PC-3 (cell line): ENCODE data around the gene CDH6. TPM values are rescaled to one million over a fixed set of nuclear protein-coding genes. Genes with fewer than 3 reads are reported as not detected.

Experiments
- ATAC-seq: fragments of 200-7000 bp; cut with Tn5 transposase; 2 replicates; pipeline ENCODE4 v1.9.1; 2020; ENCODE audit warnings: mild to moderate bottlenecking, moderate library complexity
- BruUV-seq: library from RNA; stranded (reverse); fragments of 400-500 nt; replicated peaks from 2 replicates; lab custom pipeline; 2021; lab: Mats Ljungman, UMichigan
- CTCF ChIA-PET: fragments of 300-600 bp; sonication (Branson Sonifier 250); formaldehyde crosslinking; loops from one replicate; lab custom pipeline; 2022; ENCODE audit warnings: antibody characterized with exemption; lab: Charles Lee
- POLR2A ChIA-PET: fragments of 300-600 bp; sonication (Branson Sonifier 250); formaldehyde crosslinking; loops from one replicate; lab custom pipeline; 2022; ENCODE audit warnings: antibody characterized with exemption; ENCODE audit not compliant: unreplicated experiment; lab: Charles Lee
- DNase-seq: peaks from one replicate; pipeline ENCODE4 v3.0.0-alpha.2; 2015
- H2AFZ ChIP-seq: fragments of 300-600 bp; sonication (generic); 2 replicates; pipeline ENCODE4 v1.6.0; 2016; ENCODE audit warnings: antibody characterized with exemption, low read length
- H3F3A ChIP-seq: fragments of 300-600 bp; sonication (generic); one replicate; pipeline ENCODE4 v1.6.0; 2017; ENCODE audit warnings: antibody characterized with exemption, low read length, control low read depth, mild to moderate bottlenecking; ENCODE audit not compliant: unreplicated experiment
- H3K27ac ChIP-seq: fragments of 300-600 bp; sonication (generic); 2 replicates; pipeline ENCODE4 v1.5.1; 2016; ENCODE audit warnings: mild to moderate bottlenecking, low read length
- H3K27me3 ChIP-seq: fragments of 300-600 bp; sonication (generic); 2 replicates; pipeline ENCODE4 v1.6.1; 2016; ENCODE audit warnings: low read length, mixed read lengths
- H3K36me3 ChIP-seq: fragments of 300-600 bp; sonication (generic); 2 replicates; pipeline ENCODE4 v1.6.1; 2016; ENCODE audit warnings: low read depth, mixed run types, low read length, mixed read lengths
- H3K4me1 ChIP-seq: fragments of 300-600 bp; sonication (generic); 2 replicates; pipeline ENCODE4 v1.5.1; 2016; ENCODE audit warnings: low read length; ENCODE audit not compliant: insufficient read depth
- H3K4me2 ChIP-seq: fragments of 300-600 bp; sonication (generic); 2 replicates; pipeline ENCODE4 v1.6.0; 2016; ENCODE audit warnings: low read length
- H3K4me3 ChIP-seq: fragments of 300-600 bp; sonication (generic); 2 replicates; pipeline ENCODE4 v1.5.1; 2016; ENCODE audit warnings: mild to moderate bottlenecking, low read length, mixed read lengths
- H3K79me2 ChIP-seq: fragments of 300-600 bp; sonication (generic); 2 replicates; pipeline ENCODE4 v1.6.1; 2017; ENCODE audit warnings: low read length, mixed read lengths
- H3K9ac ChIP-seq: fragments of 300-600 bp; sonication (generic); 2 replicates; pipeline ENCODE4 v1.6.0; 2016; ENCODE audit warnings: mild to moderate bottlenecking, low read length
- H3K9me2 ChIP-seq: fragments of 300-600 bp; sonication (generic); replicated peaks from 2 replicates; pipeline ENCODE4 v1.6.1; 2016; ENCODE audit warnings: mixed run types, low read length, mixed read lengths
- H3K9me3 ChIP-seq: fragments of 300-600 bp; sonication (generic); 2 replicates; pipeline ENCODE4 v1.6.1; 2016; ENCODE audit warnings: low read length, mixed read lengths
- H4K20me1 ChIP-seq: fragments of 300-600 bp; sonication (generic); 2 replicates; pipeline ENCODE4 v1.6.1; 2016; ENCODE audit warnings: low read length, mixed read lengths
- EZH2 ChIP-seq: fragments of 300-600 bp; sonication (generic); IDR thresholded peaks from one replicate; pipeline ENCODE4 v1.6.1; 2017; ENCODE audit warnings: antibody characterized with exemption, mild to moderate bottlenecking, low read length; ENCODE audit not compliant: unreplicated experiment
- EZH2phosphoT487 ChIP-seq: fragments of 300-600 bp; sonication (generic); IDR thresholded peaks from 2 replicates; pipeline ENCODE4 v1.6.1; 2018; ENCODE audit warnings: mild to moderate bottlenecking, antibody characterized with exemption, low read length, borderline replicate concordance
- intact Hi-C: fragments of 100-400 bp; cut with micrococcal nuclease; formaldehyde crosslinking; loops from 2 replicates; pipeline ENCODE4 v1.9.0; 2023
- total RNA-seq: library from RNA; depleted of rRNA; stranded (reverse); fragments of >200 nt; gene quantifications from 2 replicates; pipeline ENCODE4 v1.2.3, GENCODE V29; 2014
- TF ChIP-seq, protein P1 (sequence below): fragments of 300-600 bp; sonication (generic); conservative IDR thresholded peaks from 2 replicates; pipeline ENCODE4 v1.5.1; 2017; ENCODE audit warnings: antibody characterized with exemption, low read depth, mild to moderate bottlenecking, low read length

Gene CDH6
- total RNA-seq, 1 experiment from 2014 or later, result 1.9 TPM

DNA sequence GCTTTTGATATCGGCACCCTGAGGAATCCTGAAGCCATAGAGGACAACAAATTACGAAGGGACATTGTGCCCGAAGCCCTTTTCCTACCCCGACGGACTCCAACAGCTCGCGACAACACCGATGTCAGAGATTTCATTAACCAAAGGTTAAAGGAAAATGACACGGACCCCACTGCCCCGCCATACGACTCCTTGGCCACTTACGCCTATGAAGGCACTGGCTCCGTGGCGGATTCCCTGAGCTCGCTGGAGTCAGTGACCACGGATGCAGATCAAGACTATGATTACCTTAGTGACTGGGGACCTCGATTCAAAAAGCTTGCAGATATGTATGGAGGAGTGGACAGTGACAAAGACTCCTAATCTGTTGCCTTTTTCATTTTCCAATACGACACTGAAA lies 129.5 kb downstream of the CDH6 start:
- intact Hi-C loops, result no loop called here
- Histone ChIP-seq H3K4me3 (no peak overlapping the region), H3K27ac (no peak overlapping the region), H3K79me2 (no peaks in the 10 kb centered on the region), H2AFZ (no peak overlapping the region), H3K4me1 (no peaks in the 10 kb centered on the region), H3K9me2 (no peaks in the 10 kb centered on the region), H3F3A (no peaks in the 10 kb centered on the region), H3K36me3 (no peaks in the 10 kb centered on the region), H3K9ac (no peak overlapping the region), H3K9me3 (no peaks in the 10 kb centered on the region), H3K4me2 (no peak overlapping the region), H4K20me1 (no peaks in the 10 kb centered on the region), H3K27me3 (peaks cover 71% of the 10 kb centered on the region)
- ChIA-PET POLR2A (no interaction called here), CTCF (no interaction called here)
- no peak for TF ChIP-seq EZH2
- TF ChIP-seq, protein P1, sequence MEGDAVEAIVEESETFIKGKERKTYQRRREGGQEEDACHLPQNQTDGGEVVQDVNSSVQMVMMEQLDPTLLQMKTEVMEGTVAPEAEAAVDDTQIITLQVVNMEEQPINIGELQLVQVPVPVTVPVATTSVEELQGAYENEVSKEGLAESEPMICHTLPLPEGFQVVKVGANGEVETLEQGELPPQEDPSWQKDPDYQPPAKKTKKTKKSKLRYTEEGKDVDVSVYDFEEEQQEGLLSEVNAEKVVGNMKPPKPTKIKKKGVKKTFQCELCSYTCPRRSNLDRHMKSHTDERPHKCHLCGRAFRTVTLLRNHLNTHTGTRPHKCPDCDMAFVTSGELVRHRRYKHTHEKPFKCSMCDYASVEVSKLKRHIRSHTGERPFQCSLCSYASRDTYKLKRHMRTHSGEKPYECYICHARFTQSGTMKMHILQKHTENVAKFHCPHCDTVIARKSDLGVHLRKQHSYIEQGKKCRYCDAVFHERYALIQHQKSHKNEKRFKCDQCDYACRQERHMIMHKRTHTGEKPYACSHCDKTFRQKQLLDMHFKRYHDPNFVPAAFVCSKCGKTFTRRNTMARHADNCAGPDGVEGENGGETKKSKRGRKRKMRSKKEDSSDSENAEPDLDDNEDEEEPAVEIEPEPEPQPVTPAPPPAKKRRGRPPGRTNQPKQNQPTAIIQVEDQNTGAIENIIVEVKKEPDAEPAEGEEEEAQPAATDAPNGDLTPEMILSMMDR, result no peak
- TF ChIP-seq EZH2phosphoT487, result no peak
- ATAC-seq (no peak), DNase-seq (no peak)
- BruUV-seq, result no TSS peak

DNA sequence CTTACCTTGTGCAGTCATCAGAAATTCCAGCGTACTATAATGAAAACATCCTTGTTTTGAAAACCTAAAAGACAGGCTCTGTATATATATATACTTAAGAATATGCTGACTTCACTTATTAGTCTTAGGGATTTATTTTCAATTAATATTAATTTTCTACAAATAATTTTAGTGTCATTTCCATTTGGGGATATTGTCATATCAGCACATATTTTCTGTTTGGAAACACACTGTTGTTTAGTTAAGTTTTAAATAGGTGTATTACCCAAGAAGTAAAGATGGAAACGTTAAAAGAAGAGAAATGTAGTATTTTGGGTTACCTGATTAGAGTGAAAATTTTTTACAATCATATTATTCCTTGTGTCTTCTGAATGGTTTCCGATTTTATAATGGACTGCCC lies 131.4 kb downstream of the CDH6 start:
- no peaks in the 10 kb centered on the region for H3K9me2 ChIP-seq
- CTCF ChIA-PET, result no interaction called here
- POLR2A ChIA-PET, result no interaction called here

GRCh38 chr5:31328040-31328733 lies 134.7 kb downstream of the CDH6 start:
- Histone ChIP-seq H3K79me2 (no peaks in the 10 kb centered on the region), H2AFZ (no peak overlapping the region), H4K20me1 (no peaks in the 10 kb centered on the region), H3F3A (no peaks in the 10 kb centered on the region), H3K4me3 (no peak overlapping the region), H3K27me3 (peaks cover 65% of the 10 kb centered on the region), H3K9me3 (no peaks in the 10 kb centered on the region), H3K4me1 (no peaks in the 10 kb centered on the region), H3K27ac (no peak overlapping the region), H3K9ac (no peak overlapping the region), H3K9me2 (no peaks in the 10 kb centered on the region), H3K4me2 (no peak overlapping the region), H3K36me3 (no peaks in the 10 kb centered on the region)
- DNase-seq (no peak), ATAC-seq (no peak)
- ChIA-PET CTCF (no interaction called here), POLR2A (no interaction called here)
- no TSS peak for BruUV-seq
- TF ChIP-seq, protein P1, result no peak
- TF ChIP-seq EZH2phosphoT487 (no peak), EZH2 (no peak)
- intact Hi-C loops, result no loop called here

More for the DNA sequence above, 131.4 kb downstream of the CDH6 start:
- Histone ChIP-seq H3K79me2 (no peaks in the 10 kb centered on the region), H3K9ac (no peak overlapping the region), H3K36me3 (no peaks in the 10 kb centered on the region), H3F3A (no peaks in the 10 kb centered on the region), H3K27me3 (peaks cover 61% of the 10 kb centered on the region), H3K4me1 (no peaks in the 10 kb centered on the region), H3K9me3 (no peaks in the 10 kb centered on the region), H2AFZ (no peak overlapping the region), H3K27ac (no peak overlapping the region), H3K4me2 (no peak overlapping the region), H4K20me1 (no peaks in the 10 kb centered on the region), H3K4me3 (no peak overlapping the region)
- TF ChIP-seq, protein P1, result no peak
- no peak for TF ChIP-seq EZH2
- TF ChIP-seq EZH2phosphoT487, result no peak
- DNase-seq, result no peak
- no peak for ATAC-seq
- no TSS peak for BruUV-seq
- intact Hi-C loops, result no loop called here
